ENCODE data around the gene ITGA2B. TPM values are rescaled to one million over a fixed set of nuclear protein-coding genes. Genes with fewer than 3 reads are reported as not detected.
A peak's percentile ranks its signal among the peaks of the same experiment; 100 is the strongest.
"Not testable (repeated sequence)": the region's sequence is repeated elsewhere in the genome, so short reads cannot be mapped to it uniquely, and the experiment has no call there.

The ITGA2B gene
- polyA plus RNA-seq, 1 experiment, result 0.15 TPM

- no peak for TF ChIP-seq CTCF (IDR thresholded peaks at IDR 0.05; ENCODE audit: low read depth, low read length)
- no peaks in the 10 kb centered on the region for H3K9me3 ChIP-seq (ENCODE audit: control insufficient read depth, insufficient read depth, low read length)
- ChIA-PET POLR2A (no interaction called here), CTCF (interaction anchor here (0.8 kb wide), 1 partner anchor 174 kb away, joined by 4 read pairs; no protein-coding TSS in a partner anchor)
- no peak overlapping the region for H3K27ac ChIP-seq (ENCODE audit: low read depth, low read length)
- H3K4me3 ChIP-seq (ENCODE audit: low read depth, low read length), result no peak overlapping the region
- no peaks in the 10 kb centered on the region for H3K27me3 ChIP-seq (ENCODE audit: control insufficient read depth, insufficient read depth, low read length)
- no peak for DNase-seq (ENCODE audit: low read depth, low spot score)
These were observed 39.8 kb downstream of the ITGA2B start for GRCh38 chr17:44349553-44350070.

- Histone ChIP-seq H3K27ac (ENCODE audit: low read depth, low read length) (no peak overlapping the region), H3K9me3 (ENCODE audit: control insufficient read depth, insufficient read depth, low read length) (no peaks in the 10 kb centered on the region), H3K4me3 (ENCODE audit: low read depth, low read length) (no peak overlapping the region), H3K27me3 (ENCODE audit: control insufficient read depth, insufficient read depth, low read length) (no peaks in the 10 kb centered on the region)
- no peak for TF ChIP-seq CTCF (IDR thresholded peaks at IDR 0.05; ENCODE audit: low read depth, low read length)
- no peak for DNase-seq (ENCODE audit: low read depth, low spot score)
- ChIA-PET POLR2A (no interaction called here), CTCF (no interaction called here)
These were observed 40.5 kb downstream of the ITGA2B start for GRCh38 chr17:44348988-44349364.

- no peak for TF ChIP-seq CTCF (IDR thresholded peaks at IDR 0.05; ENCODE audit: low read depth, low read length)
- Histone ChIP-seq H3K9me3 (ENCODE audit: control insufficient read depth, insufficient read depth, low read length) (no peaks in the 10 kb centered on the region), H3K27ac (ENCODE audit: low read depth, low read length) (no peak overlapping the region), H3K27me3 (ENCODE audit: control insufficient read depth, insufficient read depth, low read length) (no peaks in the 10 kb centered on the region), H3K4me3 (ENCODE audit: low read depth, low read length) (no peak overlapping the region)
- no peak for DNase-seq (ENCODE audit: low read depth, low spot score)
- ChIA-PET CTCF (interaction anchor here (1.5 kb wide), 1 partner anchor 174 kb away, joined by 4 read pairs; no protein-coding TSS in a partner anchor), POLR2A (no interaction called here)
These were observed 41.0 kb downstream of the ITGA2B start for GRCh38 chr17:44348234-44348987.

- not testable (repeated sequence) for H3K9me3 ChIP-seq (ENCODE audit: control insufficient read depth, insufficient read depth, low read length); H3K4me3 ChIP-seq (ENCODE audit: low read depth, low read length); H3K27me3 ChIP-seq (ENCODE audit: control insufficient read depth, insufficient read depth, low read length); DNase-seq (ENCODE audit: low read depth, low spot score); H3K27ac ChIP-seq (ENCODE audit: low read depth, low read length)
- ChIA-PET POLR2A (interaction anchor here (0.7 kb wide), 1 partner anchor 161 kb away, joined by 3 read pairs; no protein-coding TSS in a partner anchor), CTCF (interaction anchor here (1.5 kb wide), 1 partner anchor 175 kb away, joined by 4 read pairs; no protein-coding TSS in a partner anchor)
These were observed 42.0 kb downstream of the ITGA2B start for GRCh38 chr17:44347206-44348055.

GRCh38 chr17:44346064-44346844 is 43.2 kb downstream of the ITGA2B start:
- TF ChIP-seq CTCF (IDR thresholded peaks at IDR 0.05; ENCODE audit: low read depth, low read length), result no peak
- peak overlapping the region; percentile 11 for H3K27ac ChIP-seq (ENCODE audit: low read depth, low read length)
- DNase-seq (ENCODE audit: low read depth, low spot score), result no peak
- ChIA-PET CTCF (interaction anchor here (0.6 to 2.0 kb wide), 11 partner anchors 14 to 177 kb away, joined by 3 to 21 read pairs (median 5); partner anchors contain the start of genes ASB16 and FAM171A2), POLR2A (interaction anchor here (1.0 to 1.8 kb wide), 3 partner anchors 15 to 223 kb away, joined by 3 to 10 read pairs (median 6); partner anchors contain the start of gene HDAC5)
- H3K4me3 ChIP-seq (ENCODE audit: low read depth, low read length), result peak overlapping the region; percentile 98
- peaks cover 2% of the 10 kb centered on the region for H3K27me3 ChIP-seq (ENCODE audit: control insufficient read depth, insufficient read depth, low read length)
- no peaks in the 10 kb centered on the region for H3K9me3 ChIP-seq (ENCODE audit: control insufficient read depth, insufficient read depth, low read length)
